GM12865 (cell line): Measurements from ENCODE around the gene PTPRS.
A peak's percentile ranks its signal among the peaks of the same experiment; 100 is the strongest.
"Not testable (repeated sequence)": the region's sequence is repeated elsewhere in the genome, so short reads cannot be mapped to it uniquely, and the experiment has no call there.

Experiments
- DNase-seq: peaks from one replicate; pipeline ENCODE4 v3.0.0; 2010; ENCODE audit warnings: low read depth
- H3K4me3 ChIP-seq: 2 replicates; pipeline ENCODE4 v1.5.1; 2011; ENCODE audit warnings: mild to moderate bottlenecking, low read depth, low read length, control low read depth
- TF ChIP-seq, protein P1 (sequence below): IDR thresholded peaks from 2 replicates; pipeline ENCODE4 v1.5.1; 2011; ENCODE audit warnings: low read length, control low read depth, low read depth, inconsistent platforms; ENCODE audit not compliant: insufficient read depth; ENCODE audit errors: missing control alignments

Gene PTPRS

DNA sequence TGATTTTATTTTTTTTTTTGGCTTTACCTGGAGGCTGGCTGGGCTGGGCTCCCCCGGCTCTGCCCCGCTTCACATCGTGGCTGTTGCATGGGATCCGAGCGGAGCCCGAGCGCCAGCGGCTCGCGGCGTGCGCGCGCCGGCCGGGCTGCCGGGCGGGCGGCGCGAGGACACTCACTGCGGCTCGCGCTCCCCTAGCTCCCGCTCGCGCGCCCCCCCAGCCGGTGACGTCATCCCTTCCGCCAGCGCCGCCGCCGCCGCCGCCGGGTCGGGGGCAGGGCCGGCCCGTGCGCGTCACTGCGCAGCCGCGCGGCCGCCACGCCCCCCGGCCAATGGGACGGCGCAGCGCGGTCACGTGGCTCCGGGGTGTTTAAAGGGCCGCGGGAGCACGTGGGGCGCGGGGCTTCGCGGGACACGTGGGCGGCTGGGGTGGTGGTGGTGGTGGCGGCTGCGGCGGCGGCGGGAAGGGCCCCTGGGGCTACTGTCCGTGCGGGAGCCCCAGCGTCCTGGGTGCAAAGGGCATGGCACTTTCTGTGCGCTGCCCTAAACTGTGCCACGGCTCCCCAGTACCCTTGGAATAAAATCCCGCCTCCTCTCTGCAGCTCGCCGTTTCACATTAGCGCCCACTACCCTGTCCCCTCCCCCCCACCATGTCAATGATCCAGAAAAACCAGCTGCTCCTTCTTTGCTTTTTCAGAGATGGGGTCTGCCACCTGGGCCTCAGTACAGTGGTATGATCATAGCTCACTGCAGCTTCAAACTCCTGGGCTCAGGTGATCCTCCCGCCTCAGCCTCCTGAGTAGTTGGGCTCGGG is at the start of gene PTPRS:
PTPRS (minus strand) TSS at position 176 of the 811 bp plus-strand sequence. CDS start 54,672 bp downstream, outside the sequence.
- TF ChIP-seq, protein P1, sequence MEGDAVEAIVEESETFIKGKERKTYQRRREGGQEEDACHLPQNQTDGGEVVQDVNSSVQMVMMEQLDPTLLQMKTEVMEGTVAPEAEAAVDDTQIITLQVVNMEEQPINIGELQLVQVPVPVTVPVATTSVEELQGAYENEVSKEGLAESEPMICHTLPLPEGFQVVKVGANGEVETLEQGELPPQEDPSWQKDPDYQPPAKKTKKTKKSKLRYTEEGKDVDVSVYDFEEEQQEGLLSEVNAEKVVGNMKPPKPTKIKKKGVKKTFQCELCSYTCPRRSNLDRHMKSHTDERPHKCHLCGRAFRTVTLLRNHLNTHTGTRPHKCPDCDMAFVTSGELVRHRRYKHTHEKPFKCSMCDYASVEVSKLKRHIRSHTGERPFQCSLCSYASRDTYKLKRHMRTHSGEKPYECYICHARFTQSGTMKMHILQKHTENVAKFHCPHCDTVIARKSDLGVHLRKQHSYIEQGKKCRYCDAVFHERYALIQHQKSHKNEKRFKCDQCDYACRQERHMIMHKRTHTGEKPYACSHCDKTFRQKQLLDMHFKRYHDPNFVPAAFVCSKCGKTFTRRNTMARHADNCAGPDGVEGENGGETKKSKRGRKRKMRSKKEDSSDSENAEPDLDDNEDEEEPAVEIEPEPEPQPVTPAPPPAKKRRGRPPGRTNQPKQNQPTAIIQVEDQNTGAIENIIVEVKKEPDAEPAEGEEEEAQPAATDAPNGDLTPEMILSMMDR: no peak
- peak; percentile 51 for DNase-seq
- H3K4me3 ChIP-seq: no peak within 1 kb of the TSS

DNA sequence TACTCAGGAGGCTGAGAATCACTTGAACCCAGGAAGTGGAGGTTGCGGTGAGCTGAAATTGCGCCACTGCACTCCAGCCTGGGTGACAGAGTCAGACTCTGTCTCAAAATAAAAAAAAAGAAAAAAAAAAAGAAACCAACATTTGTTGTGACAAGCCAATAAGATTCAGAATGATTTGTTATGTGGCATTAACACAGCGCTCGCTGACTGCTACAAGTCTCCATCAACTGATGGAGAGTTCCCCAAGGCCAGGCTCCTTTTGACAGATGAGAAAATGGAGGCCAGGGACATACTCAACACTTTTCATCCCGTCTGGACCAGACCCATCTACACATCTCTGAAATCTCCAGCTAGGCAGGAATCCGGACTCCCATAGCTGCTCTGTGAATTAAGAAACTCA is 48.7 kb upstream of the PTPRS start:
- TF ChIP-seq, protein P1: no peak
- no peak for DNase-seq
- H3K4me3 ChIP-seq: no peak overlapping the region

DNA sequence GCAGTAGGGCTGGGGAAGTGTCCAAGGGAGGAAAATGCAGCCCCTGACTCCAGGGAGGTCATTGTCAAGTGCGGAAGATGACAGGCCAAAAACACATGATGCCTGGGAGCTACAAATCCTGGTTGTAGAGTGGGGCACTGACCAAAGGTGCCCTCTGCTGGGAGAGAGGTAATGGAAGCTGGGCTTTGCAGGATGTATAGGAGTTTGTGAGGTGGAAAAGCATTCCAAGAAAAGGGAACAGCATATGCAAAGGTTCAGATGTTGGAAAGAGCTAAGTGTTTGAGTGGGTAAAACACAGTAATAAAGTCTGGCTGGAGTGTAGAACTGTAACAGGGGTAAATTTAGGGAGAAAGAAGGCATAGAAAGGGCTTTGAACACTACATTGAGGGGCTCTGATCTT is 46.9 kb upstream of the PTPRS start:
- H3K4me3 ChIP-seq: no peak overlapping the region
- TF ChIP-seq, protein P1: no peak
- DNase-seq: no peak

DNA sequence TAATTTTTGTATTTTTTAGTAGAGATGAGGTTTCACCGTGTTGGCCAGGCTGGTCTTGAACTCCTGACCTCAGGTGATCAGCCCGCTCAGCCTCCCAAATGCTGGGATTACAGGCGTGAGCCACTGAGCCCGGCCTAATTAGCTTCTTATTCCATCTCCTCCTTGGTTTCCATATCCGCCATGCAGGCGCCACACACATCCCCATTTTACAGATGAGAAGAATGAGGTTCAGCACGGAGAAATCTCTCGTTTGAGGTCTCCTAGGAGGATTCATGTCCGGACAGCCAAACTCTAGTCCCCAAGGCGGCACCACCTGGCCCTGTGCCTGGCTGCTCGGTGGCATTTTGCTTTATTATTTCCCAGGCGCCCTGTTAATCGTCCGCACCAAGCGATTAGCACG is 46.2 kb upstream of the PTPRS start:
- H3K4me3 ChIP-seq: no peak overlapping the region
- TF ChIP-seq, protein P1: no peak
- no peak for DNase-seq

DNA sequence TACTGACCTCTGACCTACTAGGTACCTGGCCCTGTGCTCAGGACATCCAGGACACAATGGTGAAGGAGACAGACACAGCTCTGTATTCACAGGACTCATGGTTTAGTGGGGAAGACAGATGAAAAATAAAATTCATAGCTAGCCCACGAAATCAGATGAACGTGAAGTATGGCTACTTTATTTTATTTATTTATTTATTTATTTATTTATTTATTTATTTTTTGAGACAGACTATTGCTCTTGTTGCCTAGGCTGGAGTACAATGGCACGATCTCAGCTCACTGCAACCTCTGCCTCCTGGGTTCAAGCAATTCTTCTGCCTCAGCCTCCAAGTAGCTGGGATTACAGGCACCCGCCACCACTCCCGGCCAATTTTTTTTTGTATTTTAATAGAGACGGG is 40.6 kb upstream of the PTPRS start:
- H3K4me3 ChIP-seq, DNase-seq: not testable (repeated sequence)

DNA sequence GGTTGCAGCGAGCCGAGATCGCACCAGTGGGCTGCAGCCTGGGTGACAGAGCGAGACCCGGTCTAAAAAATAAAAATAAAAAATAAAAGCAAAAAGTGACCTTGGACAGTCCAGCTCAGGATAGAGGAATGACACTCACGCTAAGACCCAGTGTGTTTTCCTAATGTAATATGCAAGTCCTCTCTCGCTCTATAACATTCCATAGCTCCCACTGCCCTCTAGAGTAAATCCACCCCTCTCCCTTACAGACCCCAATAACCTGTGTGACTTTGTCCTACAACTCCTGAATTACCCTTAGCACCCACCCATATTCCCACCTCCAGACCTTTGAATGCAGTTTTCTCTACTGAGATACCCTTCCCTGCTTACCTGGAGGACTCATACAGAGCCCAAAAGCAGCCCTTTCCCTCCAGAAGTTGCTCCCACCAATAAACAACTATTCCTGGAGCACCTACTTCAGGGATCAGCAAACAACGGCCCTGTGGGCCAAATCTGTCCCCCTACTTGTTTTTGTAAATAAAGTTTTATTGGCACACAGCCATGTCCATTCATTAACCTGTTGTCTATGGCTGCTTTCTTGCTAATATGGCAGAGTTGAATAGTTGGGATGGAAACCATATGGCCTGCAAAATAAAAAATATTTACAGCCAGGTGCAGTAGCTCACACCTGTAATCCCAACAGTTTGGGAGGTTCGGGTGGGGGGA is 39.8 kb upstream of the PTPRS start:
- TF ChIP-seq, protein P1: no peak
- no peak overlapping the region for H3K4me3 ChIP-seq
- DNase-seq: no peak

DNA sequence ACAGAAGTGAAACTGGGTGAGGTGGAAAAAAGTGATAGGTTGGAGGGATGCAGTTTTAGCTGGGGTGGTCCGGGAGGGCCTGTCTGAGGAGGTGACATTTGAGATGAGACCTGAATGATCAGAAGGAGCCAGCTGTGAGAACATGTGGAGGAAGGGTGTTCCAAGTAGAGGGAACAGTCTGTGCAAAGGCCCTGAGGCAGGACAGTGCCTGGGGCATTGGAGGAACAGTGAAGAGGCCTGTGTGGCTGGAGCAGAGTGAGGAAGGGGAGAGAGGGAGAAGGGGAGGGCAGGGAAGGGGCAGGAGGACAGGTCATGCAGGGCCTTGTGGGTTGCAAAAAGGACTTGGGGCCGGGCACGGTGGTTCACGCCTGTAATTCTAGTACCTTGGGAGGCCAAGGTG is 36.3 kb upstream of the PTPRS start:
- H3K4me3 ChIP-seq: no peak overlapping the region
- no peak for DNase-seq

More for the DNA sequence above, 36.3 kb upstream of the PTPRS start:
- TF ChIP-seq, protein P1: no peak
